ENCODE measurements around the gene RETREG2. TPM values are rescaled to one million over a fixed set of nuclear protein-coding genes. Genes with fewer than 3 reads are reported as not detected.
A peak's percentile ranks its signal among the peaks of the same experiment; 100 is the strongest.

The RETREG2 gene
- total RNA-seq, 1 donor from 2014 or later: 79.6 TPM

GRCh38 chr2:219214141-219214540, 36.1 kb downstream of the RETREG2 start:
- DNase-seq (ENCODE audit: low spot score): no peak

- no peak for DNase-seq (ENCODE audit: low spot score)
These were observed 36.7 kb downstream of the RETREG2 start for GRCh38 chr2:219214786-219215185.

GRCh38 chr2:219215871-219216534, 37.9 kb downstream of the RETREG2 start:
- DNase-seq (ENCODE audit: low spot score): no peak

DNA sequence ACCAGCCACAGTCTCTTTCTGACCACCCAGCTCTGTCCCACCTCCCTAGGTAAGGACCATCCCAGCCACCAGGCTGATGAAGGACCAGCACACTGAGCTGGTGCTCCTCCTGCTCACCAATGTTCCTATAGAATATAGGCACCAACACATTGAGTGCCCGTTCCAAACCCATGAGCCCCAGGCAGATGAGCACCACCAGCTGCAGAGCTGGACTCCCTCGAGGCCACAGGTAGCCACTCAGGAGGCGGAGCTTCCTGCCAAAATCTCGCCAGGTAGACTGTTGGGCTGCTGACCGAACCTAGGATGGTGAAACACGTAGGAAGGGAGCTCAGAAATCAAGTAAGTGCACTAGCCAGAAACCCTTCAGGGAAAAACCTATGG, 38.5 kb downstream of the RETREG2 start:
- no peak for DNase-seq (ENCODE audit: low spot score)

DNA sequence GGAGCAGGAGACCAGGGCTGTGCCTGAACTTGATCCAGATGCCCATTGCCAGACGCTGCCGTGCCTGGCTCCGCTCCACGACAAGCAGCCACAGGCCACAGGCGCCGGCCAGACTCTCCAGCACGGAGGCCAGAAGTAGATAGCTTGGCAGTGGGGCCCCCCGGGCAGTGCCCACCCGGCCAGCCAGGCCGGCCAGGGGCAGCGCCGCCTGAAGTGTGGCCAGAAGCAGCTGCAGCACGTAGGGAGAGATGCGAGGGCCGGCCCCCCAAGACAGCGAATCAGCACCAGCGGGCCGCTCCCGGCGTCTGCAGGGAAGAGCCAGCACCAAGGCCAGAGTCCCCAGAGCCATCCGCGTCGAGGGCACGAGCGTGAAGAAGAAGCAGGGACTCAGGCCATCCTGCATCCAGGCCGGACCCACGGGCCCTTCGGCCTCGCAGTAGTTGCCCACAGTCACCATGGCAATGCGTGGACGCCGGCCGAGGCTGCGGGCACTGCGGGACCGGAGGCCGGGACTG, 40.2 kb downstream of the RETREG2 start:
- no peak for DNase-seq (ENCODE audit: low spot score)

DNA sequence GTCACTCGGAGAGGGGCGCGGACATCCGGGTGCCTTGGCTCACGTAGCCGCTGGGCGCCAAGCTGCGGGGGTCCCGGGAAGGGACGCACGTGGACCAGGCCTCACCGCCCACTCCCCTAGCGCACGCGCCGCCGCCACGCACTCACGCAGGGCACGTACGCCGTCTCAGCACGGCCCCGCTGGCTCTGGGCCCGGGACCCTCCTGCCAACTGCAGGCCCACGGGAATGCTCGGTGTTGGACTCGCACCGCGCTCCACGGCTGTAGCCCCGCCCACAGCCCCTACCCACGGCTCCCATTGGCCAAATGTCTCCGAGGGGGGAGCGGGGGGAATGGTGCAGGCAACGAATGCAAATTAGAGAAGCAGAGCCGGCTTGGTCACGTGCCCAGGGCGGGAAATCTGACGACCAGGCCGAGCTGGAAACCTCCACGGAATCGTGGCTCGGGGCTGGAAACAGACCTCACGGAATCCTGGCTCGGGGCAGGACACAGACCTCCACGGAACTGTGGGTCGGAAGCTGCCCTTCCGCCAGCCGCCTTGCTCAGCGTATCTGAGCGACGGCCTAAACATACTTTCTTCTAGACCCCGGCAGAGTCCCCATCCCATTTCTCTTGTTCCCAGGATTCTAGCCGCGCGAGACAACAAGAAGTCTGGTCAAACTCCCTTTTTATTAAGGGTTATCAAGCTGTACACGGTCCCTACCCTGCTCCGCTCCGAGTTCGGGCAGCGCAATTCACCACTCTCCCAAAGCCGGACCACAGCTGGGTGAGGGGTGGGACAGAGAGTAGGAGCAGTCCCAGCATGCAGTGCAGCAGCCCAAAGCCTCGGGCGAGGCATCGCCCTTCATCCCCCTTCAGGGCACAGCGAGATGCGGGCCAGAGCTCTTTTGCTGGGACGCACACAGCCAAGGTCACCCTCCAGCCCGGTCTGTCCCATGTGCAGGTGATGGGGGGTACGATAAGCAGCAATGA, 40.9 kb downstream of the RETREG2 start, which contains the start of gene ABCB6:
Gene ABCB6, minus strand, starts transcription at position 227 of the 970 bp plus-strand sequence. CDS start 285 bp downstream, outside the sequence.
- peak; percentile 96 for DNase-seq (ENCODE audit: low spot score)

GRCh38 chr2:219219784-219220532, 41.9 kb downstream of the RETREG2 start:
- DNase-seq (ENCODE audit: low spot score): no peak

DNA sequence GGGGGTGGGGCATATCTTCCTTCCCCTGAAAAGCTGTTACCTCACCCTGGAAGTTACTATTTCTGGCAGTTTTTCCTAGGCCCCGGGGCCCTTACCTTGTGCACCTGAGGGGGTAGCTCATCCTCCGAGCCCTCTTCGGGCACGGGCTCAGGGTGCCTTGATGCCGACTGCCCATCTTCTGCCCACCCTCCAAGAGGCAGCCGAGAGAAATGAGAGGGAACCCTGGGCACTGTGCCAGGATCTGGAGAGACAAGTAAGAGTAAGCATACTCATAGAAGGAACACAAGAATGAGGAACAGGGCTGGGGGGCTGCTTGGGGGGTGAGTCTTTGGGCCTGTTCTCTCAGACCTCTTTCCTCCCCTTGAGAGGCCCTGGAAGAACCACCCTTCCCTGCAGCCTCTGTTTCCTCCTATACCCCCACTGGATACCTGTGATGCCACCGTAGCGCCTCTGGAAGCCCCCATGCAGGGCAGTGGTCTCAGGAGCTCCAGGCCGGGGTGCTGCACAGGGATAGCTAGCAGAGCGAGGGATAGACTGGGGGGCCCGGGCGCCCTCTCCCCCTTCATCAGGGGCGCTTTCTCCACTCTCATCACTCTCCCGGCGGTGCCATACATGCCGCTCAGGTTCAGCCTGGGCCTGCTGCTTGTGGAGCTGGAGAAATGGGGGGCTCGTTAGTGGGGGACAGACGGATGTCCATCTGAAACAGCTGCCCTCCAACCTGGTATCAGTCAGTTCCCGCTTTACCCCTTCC, 42.8 kb downstream of the RETREG2 start:
- no peak for DNase-seq (ENCODE audit: low spot score)

- no peak for DNase-seq (ENCODE audit: low spot score)
These were observed 44.0 kb downstream of the RETREG2 start for GRCh38 chr2:219221957-219222518.

DNA sequence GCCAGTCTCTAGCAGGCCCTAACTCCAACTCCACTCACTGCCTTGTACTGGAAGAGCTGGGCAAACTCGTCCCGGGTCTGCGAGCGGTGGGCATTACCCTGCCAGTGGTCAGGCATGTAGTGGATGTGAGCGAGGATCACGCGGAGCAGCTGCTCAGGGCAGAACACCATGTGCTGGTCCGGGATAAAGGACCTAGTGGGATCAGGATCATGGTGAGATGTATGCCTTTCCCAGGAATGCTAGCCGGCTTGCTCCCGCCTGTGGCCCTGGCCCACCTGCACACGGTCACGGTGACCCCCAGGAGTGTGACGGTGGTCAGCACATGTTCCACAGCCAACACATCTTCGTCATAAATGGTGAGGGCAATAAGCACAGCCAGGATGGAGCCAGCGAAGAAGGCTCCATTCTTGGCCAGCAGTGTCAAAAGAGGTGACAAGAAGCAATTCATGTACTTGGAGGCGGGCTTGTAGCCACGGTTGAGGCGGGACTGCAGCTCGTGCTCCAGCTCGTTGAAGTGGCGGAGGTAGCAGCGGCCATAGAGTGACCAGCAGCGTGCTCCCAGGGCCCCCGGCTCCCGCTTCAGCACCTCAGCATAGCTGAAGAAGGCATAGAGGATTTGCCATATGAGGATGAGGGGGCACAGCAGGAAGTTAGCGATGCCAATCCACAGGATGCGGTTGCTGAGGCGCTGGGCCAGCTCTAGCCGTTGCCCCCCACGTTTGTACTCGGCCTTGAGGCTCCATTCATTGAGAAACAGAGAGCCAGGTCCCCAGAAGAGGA, 45.9 kb downstream of the RETREG2 start:
- DNase-seq (ENCODE audit: low spot score): no peak

DNA sequence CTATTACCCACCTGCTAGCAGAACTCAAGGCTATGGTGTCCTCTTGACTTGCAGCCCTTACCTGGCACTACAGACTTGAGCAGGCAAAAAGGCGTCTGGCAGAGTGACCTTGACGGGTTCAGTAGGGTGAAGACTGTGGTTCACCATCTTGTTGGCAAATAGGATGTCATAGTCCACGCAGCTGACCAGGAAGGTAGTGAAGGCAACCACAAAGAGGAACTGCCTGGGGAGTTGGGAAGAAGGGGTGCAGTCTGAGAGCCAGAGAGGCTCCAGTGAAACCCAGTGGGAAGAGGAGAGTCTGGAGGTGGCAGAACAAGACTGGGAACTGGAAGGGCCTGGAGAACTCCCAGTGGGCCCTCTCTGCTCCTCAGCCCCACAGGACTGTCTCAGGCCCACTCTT, 47.3 kb downstream of the RETREG2 start:
- no peak for DNase-seq (ENCODE audit: low spot score)

DNA sequence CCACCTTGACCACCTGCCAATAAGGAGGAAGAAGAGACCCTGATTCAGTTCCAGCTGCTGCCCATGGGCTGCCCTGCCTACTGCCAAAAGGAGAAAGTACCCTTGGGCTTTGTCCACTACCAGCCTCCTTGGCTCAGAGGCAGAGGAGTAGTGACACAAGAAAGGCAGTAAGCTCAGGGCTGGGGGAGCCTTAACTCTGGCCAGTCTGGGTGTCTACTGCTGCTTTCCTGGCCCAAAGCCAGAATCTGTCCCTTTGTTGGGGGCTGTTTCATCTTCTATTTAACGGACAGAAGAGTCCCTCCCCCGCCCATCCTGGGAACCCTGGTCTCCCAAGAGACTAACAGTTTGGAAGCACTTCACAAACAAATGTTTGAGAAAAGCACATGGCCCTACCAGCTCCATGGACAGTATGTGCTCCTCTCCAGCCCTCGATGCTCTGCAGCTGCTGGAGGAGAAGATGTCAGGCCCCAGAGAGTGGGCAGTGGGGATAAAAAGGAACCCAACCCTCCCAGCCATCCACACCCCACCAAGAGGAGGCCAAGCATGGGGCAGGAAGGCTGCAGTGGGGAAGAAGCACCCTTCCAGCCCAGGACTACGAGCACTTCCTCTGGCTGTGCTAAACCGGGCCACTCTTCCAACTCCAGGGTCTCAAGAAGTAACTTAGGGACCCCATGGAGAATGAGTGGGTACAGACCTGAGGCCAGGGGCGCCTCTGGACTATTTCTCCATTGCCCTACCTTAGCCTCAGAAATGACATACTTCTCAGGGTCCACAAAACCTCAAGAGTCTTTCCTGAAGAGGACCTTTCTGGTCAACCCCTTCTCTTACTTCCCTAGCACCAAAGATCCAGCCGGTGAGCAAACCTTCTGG, 50.2 kb downstream of the RETREG2 start:
- DNase-seq (ENCODE audit: low spot score): no peak

DNA sequence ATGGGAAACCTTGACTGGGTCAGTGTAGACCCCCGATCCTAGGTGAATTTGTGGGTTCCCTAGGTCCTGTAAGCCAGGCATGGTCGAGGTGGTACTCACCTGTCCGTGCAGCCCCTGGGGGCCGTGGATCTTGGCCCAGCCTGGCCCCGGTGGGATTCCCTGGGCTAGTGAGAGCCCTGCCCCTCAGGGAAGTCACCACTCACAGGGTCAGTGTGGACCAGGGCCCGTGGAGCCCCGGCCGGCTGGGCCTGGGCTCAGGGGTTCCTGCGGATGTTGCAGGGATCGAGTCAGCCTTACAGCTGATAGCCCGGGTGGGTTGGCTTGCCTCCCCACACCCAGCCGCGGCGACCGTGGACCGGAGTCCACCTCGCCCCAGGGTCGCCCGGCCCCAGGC, 50.8 kb downstream of the RETREG2 start:
- DNase-seq (ENCODE audit: low spot score): no peak

GRCh38 chr2:219229305-219230058, 51.4 kb downstream of the RETREG2 start, which contains the start of the genes ANKZF1 and ATG9A:
ANKZF1 (plus strand) TSS chr2:219229806; CDS start chr2:219230258, 452 bp downstream.
ATG9A (minus strand) TSS chr2:219229636; CDS start chr2:219228024, 1,612 bp downstream.
- DNase-seq (ENCODE audit: low spot score): peak; percentile 99

DNA sequence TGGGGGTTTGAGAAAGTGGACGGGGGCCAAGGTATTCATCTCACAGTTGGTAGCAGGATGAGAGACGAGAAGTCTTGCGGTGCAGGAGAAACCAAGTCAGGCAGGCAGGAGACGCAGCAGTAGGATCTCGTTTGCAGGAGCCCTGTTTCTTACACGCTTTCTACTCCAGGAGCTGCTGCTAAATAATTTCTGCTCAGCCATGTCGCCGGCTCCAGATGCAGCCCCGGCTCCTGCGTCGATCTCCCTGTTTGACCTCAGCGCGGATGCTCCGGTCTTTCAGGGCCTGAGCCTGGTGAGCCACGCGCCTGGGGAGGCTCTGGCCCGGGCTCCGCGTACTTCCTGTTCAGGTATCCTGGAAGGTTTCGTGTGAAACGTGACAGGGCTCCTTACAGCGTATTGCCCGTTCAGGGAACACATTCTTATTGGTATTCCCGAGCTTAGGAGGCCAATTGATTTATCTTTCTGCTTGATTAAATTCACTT, 52.0 kb downstream of the RETREG2 start:
- DNase-seq (ENCODE audit: low spot score): no peak

DNA sequence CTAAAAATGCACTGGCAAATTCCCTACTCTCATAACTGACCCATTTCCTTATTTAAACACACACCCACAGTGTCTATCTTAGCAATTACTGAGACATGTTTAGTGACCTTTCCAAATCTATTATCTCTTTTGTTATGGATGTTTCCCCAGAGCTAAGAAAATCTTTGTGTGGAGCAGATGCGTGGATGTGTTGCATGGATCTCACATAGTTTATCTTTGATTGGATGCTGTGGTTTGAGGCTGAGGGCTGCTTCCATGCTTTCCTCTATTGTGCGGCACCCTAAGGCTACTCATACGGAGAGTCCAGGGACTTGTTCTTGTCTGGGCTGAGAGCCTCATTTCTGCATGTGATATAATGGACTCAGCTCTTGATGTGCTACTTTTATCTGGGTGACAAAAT, 56.3 kb downstream of the RETREG2 start:
- no peak for DNase-seq (ENCODE audit: low spot score)
